K562 (cell line): ENCODE results near the gene INSR. TPM values are rescaled to one million over a fixed set of nuclear protein-coding genes. Genes with fewer than 3 reads are reported as not detected.

Source experiments
- LCOR ChIP-seq: sonication (generic); formaldehyde crosslinking; IDR thresholded peaks from 2 replicates; pipeline ENCODE4 v1.8.0; 2022; ENCODE audit warnings: mild to moderate bottlenecking, missing genetic modification reagents
- PML ChIP-seq: IDR thresholded peaks from 2 replicates; pipeline ENCODE4 v1.6.1; 2012; ENCODE audit warnings: low read length, inconsistent platforms
- PURB ChIP-seq: sonication (generic); formaldehyde crosslinking; IDR thresholded peaks from 2 replicates; pipeline ENCODE4 v1.9.0; 2021; ENCODE audit warnings: low read depth, mild to moderate bottlenecking, missing genetic modification reagents
- ZNF584 ChIP-seq: fragments of 200-800 bp; sonication (Bioruptor generic); IDR thresholded peaks from 2 replicates; pipeline ENCODE4 v1.6.1; 2016; ENCODE audit warnings: low read depth, mild to moderate bottlenecking, missing genetic modification characterization, missing compliant biosample characterization
- ZSCAN32 ChIP-seq: fragments of 450-650 bp; formaldehyde crosslinking; IDR thresholded peaks from 2 replicates; pipeline ENCODE4 v1.4.0; 2020; ENCODE audit warnings: mild to moderate bottlenecking, moderate library complexity
- polyA plus RNA-seq, 8 experiments: library from polyadenylated mRNA; depleted of rRNA in 4 of 8; stranded (reverse) in 5 of 8; unstranded in 3 of 8; fragments of >200 nt; fragmentation: Nextera tagmentation in 2 of 8; fragmentation: Illumina TruSeq in 1 of 8; extraction: Ambion mirVana in 2 of 8; extraction: Trizol in 1 of 8; gene quantifications; 2 replicates each; pipeline versions ENCODE4 v1.2.1 to v1.2.3, GENCODE V29; 2011 to 2014; ENCODE audit warnings: inconsistent platforms in 1 of 8, missing spikeins in 1 of 8
- total RNA-seq, 7 experiments: library from RNA; depleted of rRNA in 6 of 7; stranded (reverse); fragments of >200 nt in 6 of 7; fragmentation: Illumina TruSeq in 2 of 7; extraction: Trizol in 2 of 7; gene quantifications; 2 replicates each; pipeline versions ENCODE4 v1.2.1 to v1.2.3, GENCODE V29; 2011 to 2021; ENCODE audit warnings: low replicate concordance in 1 of 7
- TF ChIP-seq, protein P1 (sequence below): sonication (generic); formaldehyde crosslinking; IDR thresholded peaks from 2 replicates; pipeline ENCODE4 v1.8.1; 2023; ENCODE audit warnings: missing genetic modification reagents, mild to moderate bottlenecking, borderline replicate concordance
- TF ChIP-seq, protein P2 (sequence below): sonication (generic); formaldehyde crosslinking; IDR thresholded peaks from 2 replicates; pipeline ENCODE4 v1.8.0; 2022; ENCODE audit warnings: mild to moderate bottlenecking, low read depth, missing genetic modification reagents
- TF ChIP-seq, protein P3 (sequence below): IDR thresholded peaks from 2 replicates; pipeline ENCODE4 v1.6.1; 2014; ENCODE audit warnings: antibody characterized with exemption
- TF ChIP-seq, protein P4 (sequence below), 2 experiments: fragments of 450-650 bp; IDR thresholded peaks; 2 replicates each; pipeline ENCODE4 v1.6.1; 2016; ENCODE audit warnings: mild to moderate bottlenecking in 2 of 2, borderline replicate concordance in 1 of 2, low read depth in 1 of 2, moderate library complexity in 1 of 2
- TF ChIP-seq, protein P5 (sequence below): fragments of 250-450 bp; sonication (Bioruptor Pico); IDR thresholded peaks from 2 replicates; pipeline ENCODE4 v1.4.0; 2020; ENCODE audit warnings: borderline replicate concordance

INSR gene
- total and polyA plus RNA-seq, 9 of the 15 experiments (the other 6 are each of a cell fraction or from before 2014, with no cell fraction given): 0.04 to 0.88 (median 0.41) TPM

DNA sequence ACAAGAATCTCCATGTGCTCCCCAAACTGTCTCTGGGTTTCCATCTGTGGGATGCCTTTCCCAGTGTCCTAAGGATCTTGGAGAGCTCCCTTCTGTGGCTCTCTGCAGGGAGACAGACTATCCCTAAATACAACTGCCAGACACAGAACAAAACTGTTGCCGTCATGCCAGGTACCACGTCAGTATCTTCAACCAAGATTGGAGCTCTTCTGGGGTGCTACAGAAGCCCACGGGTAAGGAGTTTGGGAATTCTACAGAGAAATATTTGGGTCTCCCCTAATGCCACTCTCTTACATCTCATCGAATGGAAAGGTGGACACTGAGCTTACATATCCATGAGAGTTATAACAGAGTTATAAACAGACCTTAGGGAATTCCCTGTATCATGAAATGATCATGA, 230.9 kb downstream of the INSR start (continued):
- TF ChIP-seq, protein P1, sequence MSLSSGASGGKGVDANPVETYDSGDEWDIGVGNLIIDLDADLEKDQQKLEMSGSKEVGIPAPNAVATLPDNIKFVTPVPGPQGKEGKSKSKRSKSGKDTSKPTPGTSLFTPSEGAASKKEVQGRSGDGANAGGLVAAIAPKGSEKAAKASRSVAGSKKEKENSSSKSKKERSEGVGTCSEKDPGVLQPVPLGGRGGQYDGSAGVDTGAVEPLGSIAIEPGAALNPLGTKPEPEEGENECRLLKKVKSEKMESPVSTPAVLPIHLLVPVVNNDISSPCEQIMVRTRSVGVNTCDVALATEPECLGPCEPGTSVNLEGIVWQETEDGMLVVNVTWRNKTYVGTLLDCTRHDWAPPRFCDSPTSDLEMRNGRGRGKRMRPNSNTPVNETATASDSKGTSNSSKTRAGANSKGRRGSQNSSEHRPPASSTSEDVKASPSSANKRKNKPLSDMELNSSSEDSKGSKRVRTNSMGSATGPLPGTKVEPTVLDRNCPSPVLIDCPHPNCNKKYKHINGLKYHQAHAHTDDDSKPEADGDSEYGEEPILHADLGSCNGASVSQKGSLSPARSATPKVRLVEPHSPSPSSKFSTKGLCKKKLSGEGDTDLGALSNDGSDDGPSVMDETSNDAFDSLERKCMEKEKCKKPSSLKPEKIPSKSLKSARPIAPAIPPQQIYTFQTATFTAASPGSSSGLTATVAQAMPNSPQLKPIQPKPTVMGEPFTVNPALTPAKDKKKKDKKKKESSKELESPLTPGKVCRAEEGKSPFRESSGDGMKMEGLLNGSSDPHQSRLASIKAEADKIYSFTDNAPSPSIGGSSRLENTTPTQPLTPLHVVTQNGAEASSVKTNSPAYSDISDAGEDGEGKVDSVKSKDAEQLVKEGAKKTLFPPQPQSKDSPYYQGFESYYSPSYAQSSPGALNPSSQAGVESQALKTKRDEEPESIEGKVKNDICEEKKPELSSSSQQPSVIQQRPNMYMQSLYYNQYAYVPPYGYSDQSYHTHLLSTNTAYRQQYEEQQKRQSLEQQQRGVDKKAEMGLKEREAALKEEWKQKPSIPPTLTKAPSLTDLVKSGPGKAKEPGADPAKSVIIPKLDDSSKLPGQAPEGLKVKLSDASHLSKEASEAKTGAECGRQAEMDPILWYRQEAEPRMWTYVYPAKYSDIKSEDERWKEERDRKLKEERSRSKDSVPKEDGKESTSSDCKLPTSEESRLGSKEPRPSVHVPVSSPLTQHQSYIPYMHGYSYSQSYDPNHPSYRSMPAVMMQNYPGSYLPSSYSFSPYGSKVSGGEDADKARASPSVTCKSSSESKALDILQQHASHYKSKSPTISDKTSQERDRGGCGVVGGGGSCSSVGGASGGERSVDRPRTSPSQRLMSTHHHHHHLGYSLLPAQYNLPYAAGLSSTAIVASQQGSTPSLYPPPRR (CRISPR knock-in tag): no peak
- TF ChIP-seq, protein P2, sequence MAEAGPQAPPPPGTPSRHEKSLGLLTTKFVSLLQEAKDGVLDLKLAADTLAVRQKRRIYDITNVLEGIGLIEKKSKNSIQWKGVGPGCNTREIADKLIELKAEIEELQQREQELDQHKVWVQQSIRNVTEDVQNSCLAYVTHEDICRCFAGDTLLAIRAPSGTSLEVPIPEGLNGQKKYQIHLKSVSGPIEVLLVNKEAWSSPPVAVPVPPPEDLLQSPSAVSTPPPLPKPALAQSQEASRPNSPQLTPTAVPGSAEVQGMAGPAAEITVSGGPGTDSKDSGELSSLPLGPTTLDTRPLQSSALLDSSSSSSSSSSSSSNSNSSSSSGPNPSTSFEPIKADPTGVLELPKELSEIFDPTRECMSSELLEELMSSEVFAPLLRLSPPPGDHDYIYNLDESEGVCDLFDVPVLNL (CRISPR knock-in tag): no peak
- no peak for TF ChIP-seq LCOR (CRISPR knock-in tag)
- TF ChIP-seq ZSCAN32: no peak
- no peak for TF ChIP-seq PURB (CRISPR knock-in tag)
- TF ChIP-seq ZNF584: no peak
- TF ChIP-seq, protein P3, sequence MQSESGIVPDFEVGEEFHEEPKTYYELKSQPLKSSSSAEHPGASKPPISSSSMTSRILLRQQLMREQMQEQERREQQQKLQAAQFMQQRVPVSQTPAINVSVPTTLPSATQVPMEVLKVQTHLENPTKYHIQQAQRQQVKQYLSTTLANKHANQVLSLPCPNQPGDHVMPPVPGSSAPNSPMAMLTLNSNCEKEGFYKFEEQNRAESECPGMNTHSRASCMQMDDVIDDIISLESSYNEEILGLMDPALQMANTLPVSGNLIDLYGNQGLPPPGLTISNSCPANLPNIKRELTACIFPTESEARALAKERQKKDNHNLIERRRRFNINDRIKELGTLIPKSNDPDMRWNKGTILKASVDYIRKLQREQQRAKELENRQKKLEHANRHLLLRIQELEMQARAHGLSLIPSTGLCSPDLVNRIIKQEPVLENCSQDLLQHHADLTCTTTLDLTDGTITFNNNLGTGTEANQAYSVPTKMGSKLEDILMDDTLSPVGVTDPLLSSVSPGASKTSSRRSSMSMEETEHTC: no peak
- TF ChIP-seq, protein P4, sequence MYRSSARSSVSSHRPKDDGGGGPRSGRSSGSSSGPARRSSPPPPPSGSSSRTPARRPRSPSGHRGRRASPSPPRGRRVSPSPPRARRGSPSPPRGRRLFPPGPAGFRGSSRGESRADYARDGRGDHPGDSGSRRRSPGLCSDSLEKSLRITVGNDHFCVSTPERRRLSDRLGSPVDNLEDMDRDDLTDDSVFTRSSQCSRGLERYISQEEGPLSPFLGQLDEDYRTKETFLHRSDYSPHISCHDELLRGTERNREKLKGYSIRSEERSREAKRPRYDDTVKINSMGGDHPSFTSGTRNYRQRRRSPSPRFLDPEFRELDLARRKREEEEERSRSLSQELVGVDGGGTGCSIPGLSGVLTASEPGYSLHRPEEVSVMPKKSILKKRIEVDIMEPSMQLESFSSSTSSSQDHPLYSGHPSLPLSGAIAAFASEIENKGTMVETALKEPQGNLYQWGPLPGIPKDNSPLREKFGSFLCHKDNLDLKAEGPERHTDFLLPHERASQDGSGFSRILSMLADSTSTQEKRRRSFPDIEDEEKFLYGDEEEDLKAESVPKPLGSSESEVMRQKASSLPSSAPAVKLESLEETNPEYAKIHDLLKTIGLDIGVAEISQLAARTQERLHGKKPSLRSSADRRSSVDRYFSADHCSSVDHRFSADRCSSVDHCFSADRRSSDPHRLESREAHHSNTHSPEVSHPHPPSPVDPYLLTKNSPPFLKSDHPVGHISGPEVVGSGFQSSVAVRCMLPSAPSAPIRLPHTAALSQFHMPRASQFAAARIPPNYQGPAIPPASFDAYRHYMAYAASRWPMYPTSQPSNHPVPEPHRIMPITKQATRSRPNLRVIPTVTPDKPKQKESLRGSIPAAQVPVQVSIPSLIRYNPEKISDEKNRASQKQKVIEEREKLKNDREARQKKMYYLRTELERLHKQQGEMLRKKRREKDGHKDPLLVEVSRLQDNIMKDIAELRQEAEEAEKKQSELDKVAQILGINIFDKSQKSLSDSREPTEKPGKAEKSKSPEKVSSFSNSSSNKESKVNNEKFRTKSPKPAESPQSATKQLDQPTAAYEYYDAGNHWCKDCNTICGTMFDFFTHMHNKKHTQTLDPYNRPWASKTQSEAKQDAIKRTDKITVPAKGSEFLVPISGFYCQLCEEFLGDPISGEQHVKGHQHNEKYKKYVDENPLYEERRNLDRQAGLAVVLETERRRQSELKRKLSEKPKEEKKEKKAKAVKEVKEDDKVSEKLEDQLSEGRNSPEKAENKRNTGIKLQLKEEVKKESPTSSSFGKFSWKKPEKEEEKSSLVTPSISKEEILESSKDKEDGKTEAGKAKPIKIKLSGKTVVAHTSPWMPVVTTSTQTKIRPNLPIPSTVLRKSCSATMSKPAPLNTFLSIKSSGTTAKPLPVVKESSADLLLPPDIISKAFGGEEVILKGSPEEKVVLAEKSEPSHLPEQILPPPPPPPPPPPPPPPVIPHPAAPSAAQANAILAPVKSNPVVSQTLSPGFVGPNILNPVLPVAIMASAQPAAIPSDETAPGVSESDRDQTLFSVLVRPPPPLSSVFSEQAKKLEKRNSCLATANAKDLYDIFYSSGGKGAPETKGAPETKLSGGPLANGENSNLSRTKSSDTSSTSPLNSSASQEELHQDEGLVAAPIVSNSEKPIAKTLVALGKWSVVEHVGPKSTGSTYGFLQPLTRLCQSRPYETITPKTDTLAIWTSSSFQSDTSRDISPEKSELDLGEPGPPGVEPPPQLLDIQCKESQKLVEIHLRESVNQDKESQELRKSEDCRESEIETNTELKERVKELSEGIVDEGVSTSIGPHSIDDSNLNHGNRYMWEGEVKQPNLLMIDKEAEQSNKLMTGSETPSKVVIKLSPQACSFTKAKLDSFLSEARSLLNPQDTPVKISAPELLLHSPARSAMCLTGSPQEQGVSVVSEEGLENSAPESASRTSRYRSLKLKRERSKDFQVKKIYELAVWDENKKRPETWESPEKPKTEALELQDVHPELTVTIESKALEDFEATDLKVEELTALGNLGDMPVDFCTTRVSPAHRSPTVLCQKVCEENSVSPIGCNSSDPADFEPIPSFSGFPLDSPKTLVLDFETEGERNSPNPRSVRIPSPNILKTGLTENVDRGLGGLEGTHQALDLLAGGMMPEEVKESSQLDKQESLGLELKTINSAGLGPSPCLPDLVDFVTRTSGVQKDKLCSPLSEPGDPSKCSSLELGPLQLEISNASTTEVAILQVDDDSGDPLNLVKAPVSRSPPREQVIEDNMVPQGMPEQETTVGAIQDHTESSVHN (IDR thresholded peaks at IDR 0.05; ENCODE audit: borderline replicate concordance in 1 of 2, low read depth in 1 of 2): no peak
- TF ChIP-seq, protein P5, sequence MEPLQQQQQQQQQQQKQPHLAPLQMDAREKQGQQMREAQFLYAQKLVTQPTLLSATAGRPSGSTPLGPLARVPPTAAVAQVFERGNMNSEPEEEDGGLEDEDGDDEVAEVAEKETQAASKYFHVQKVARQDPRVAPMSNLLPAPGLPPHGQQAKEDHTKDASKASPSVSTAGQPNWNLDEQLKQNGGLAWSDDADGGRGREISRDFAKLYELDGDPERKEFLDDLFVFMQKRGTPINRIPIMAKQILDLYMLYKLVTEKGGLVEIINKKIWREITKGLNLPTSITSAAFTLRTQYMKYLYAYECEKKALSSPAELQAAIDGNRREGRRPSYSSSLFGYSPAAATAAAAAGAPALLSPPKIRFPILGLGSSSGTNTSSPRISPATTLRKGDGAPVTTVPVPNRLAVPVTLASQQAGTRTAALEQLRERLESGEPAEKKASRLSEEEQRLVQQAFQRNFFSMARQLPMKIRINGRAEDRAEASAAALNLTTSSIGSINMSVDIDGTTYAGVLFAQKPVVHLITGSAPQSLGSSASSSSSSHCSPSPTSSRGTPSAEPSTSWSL (CRISPR knock-in tag): no peak
- TF ChIP-seq PML: no peak
